Left forelimb (tissue), 1 donor: ENCODE data around the gene NAT9.

Experiments
- DNase-seq: peaks from one replicate; pipeline ENCODE4 v3.0.0-alpha.2; 2018; ENCODE audit warnings: low spot score

The NAT9 gene

GRCh38 chr17:74728702-74729075 is 47.5 kb downstream of the NAT9 start:
- no peak for DNase-seq

- no peak for DNase-seq
Measured at GRCh38 chr17:74728033-74728701, 48.0 kb downstream of the NAT9 start.

GRCh38 chr17:74725111-74725510 is 51.0 kb downstream of the NAT9 start:
- no peak for DNase-seq

GRCh38 chr17:74723891-74724290 is 52.3 kb downstream of the NAT9 start:
- DNase-seq, result no peak

- no peak for DNase-seq
Measured at GRCh38 chr17:74722782-74723181, 53.4 kb downstream of the NAT9 start.
